GM18508 (cell line): ENCODE data around the gene NPW.

ENCODE experiments used
- ATAC-seq: cut with Tn5 transposase; IDR thresholded peaks from one replicate; pipeline ENCODE4 v1.9.1; 2021; ENCODE audit warnings: moderate number of reproducible peaks; ENCODE audit not compliant: insufficient read depth, unreplicated experiment

NPW gene

DNA sequence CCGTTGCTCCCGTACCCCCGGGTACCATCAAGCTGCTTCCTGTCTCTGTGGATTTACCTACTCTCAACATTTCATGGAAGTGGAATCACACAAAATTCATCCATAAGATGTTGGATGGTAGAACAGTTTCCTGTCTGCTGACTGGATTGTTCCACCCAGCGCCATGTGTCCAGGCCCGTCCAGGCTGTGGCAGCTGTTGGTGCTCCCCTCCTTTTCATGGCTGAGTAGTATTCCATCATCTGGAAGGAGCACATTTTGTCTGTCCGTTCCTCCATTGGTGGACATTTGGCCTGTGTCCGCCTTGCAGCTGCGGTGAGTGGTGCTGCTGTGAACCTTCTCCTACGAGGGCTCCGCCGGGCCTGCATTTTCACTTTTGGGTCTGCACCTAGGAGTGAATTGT, 46.6 kb downstream of the NPW start:
- ATAC-seq, result no peak
